K562 (cell line): ENCODE data around the gene RBP3.

Source experiments
- CHD2 ChIP-seq: IDR thresholded peaks from 2 replicates; pipeline ENCODE4 v1.6.1; 2011; ENCODE audit warnings: low read depth, low read length
- CTBP1 ChIP-seq: fragments of 450-650 bp; IDR thresholded peaks from 2 replicates; pipeline ENCODE4 v1.6.1; 2016; ENCODE audit warnings: borderline replicate concordance
- FOXM1 ChIP-seq, 2 experiments: fragments of 450-650 bp in 1 of 2; sonication (generic) in 1 of 2; formaldehyde crosslinking in 1 of 2; IDR thresholded peaks; 2 replicates each; pipeline versions ENCODE4 v1.6.1 to v1.9.0; 2017 to 2022; ENCODE audit warnings: low read depth in 2 of 2, mild to moderate bottlenecking in 2 of 2, missing genetic modification reagents in 1 of 2, moderate library complexity in 1 of 2
- KDM2B ChIP-seq: fragments of 250-450 bp; sonication (Bioruptor Pico); IDR thresholded peaks from 2 replicates; pipeline ENCODE4 v1.8.0; 2021; ENCODE audit warnings: mild to moderate bottlenecking, moderate library complexity
- NR2C2 ChIP-seq, 2 experiments: fragments of 200-800 bp in 1 of 2; sonication (Bioruptor generic) in 1 of 2; sonication (generic) in 1 of 2; formaldehyde crosslinking in 1 of 2; IDR thresholded peaks; 2 replicates each; pipeline versions ENCODE4 v1.6.1 to v1.8.0; 2016 to 2022; ENCODE audit warnings: mild to moderate bottlenecking in 1 of 2, missing compliant biosample characterization in 1 of 2, missing genetic modification characterization in 1 of 2, missing genetic modification reagents in 1 of 2
- POLR2A ChIP-seq: fragments of 450-650 bp; conservative IDR thresholded peaks from 2 replicates; pipeline ENCODE4 v1.6.1; 2016
- POLR2AphosphoS2 ChIP-seq: IDR thresholded peaks from 2 replicates; pipeline ENCODE4 v1.6.1; 2012; ENCODE audit warnings: low read length, improper control_type of control experiment
- RBBP5 ChIP-seq: fragments of 200-600 bp; sonication (generic); IDR thresholded peaks from 2 replicates; pipeline ENCODE4 v1.6.1; 2012; ENCODE audit warnings: borderline replicate concordance, mild to moderate bottlenecking, low read length, control low read depth, inconsistent platforms; ENCODE audit not compliant: insufficient read depth, poor library complexity, severe bottlenecking
- TF ChIP-seq, protein P1 (sequence below): sonication (generic); formaldehyde crosslinking; IDR thresholded peaks from 2 replicates; pipeline ENCODE4 v1.8.1; 2023; ENCODE audit warnings: missing genetic modification reagents, mild to moderate bottlenecking, borderline replicate concordance
- TF ChIP-seq, protein P2 (sequence below), 3 experiments: IDR thresholded peaks in 2 of 3; conservative IDR thresholded peaks in 1 of 3; 2 replicates each; pipeline ENCODE4 v1.5.1; 2011 to 2012; ENCODE audit warnings: low read length in 3 of 3, mild to moderate bottlenecking in 3 of 3, control low read depth in 2 of 3, improper control_type of control experiment in 1 of 3, inconsistent platforms in 1 of 3, low read depth in 1 of 3, mixed read lengths in 1 of 3, moderate library complexity in 1 of 3; ENCODE audit not compliant: insufficient read depth in 2 of 3

DNA sequence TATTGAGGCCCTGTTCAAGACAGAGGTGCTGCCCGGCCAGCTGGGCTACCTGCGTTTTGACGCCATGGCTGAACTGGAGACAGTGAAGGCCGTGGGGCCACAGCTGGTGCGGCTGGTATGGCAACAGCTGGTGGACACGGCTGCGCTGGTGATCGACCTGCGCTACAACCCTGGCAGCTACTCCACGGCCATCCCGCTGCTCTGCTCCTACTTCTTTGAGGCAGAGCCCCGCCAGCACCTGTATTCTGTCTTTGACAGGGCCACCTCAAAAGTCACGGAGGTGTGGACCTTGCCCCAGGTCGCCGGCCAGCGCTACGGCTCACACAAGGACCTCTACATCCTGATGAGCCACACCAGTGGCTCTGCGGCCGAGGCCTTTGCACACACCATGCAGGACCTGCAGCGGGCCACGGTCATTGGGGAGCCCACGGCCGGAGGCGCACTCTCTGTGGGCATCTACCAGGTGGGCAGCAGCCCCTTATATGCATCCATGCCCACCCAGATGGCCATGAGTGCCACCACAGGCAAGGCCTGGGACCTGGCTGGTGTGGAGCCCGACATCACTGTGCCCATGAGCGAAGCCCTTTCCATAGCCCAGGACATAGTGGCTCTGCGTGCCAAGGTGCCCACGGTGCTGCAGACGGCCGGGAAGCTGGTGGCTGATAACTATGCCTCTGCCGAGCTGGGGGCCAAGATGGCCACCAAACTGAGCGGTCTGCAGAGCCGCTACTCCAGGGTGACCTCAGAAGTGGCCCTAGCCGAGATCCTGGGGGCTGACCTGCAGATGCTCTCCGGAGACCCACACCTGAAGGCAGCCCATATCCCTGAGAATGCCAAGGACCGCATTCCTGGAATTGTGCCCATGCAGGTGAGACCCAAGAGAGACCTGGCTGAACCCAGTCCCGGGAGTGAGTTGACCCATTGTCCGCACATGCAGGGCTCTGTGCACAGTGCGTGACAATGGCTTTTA lies 2.8 kb downstream of the RBP3 start:
- TF ChIP-seq POLR2A (no peak), NR2C2 (CRISPR knock-in tag; IDR thresholded peaks at IDR 0.05) (no peak), NR2C2 (tag; IDR thresholded peaks at IDR 0.05) (no peak), POLR2AphosphoS2 (no peak), CHD2 (no peak), FOXM1 (IDR thresholded peaks at IDR 0.05; ENCODE audit: low read depth) (no peak), FOXM1 (CRISPR knock-in tag; IDR thresholded peaks at IDR 0.05; ENCODE audit: low read depth) (no peak), RBBP5 (no peak), KDM2B (CRISPR knock-in tag) (no peak), CTBP1 (no peak)
- TF ChIP-seq, protein P1, sequence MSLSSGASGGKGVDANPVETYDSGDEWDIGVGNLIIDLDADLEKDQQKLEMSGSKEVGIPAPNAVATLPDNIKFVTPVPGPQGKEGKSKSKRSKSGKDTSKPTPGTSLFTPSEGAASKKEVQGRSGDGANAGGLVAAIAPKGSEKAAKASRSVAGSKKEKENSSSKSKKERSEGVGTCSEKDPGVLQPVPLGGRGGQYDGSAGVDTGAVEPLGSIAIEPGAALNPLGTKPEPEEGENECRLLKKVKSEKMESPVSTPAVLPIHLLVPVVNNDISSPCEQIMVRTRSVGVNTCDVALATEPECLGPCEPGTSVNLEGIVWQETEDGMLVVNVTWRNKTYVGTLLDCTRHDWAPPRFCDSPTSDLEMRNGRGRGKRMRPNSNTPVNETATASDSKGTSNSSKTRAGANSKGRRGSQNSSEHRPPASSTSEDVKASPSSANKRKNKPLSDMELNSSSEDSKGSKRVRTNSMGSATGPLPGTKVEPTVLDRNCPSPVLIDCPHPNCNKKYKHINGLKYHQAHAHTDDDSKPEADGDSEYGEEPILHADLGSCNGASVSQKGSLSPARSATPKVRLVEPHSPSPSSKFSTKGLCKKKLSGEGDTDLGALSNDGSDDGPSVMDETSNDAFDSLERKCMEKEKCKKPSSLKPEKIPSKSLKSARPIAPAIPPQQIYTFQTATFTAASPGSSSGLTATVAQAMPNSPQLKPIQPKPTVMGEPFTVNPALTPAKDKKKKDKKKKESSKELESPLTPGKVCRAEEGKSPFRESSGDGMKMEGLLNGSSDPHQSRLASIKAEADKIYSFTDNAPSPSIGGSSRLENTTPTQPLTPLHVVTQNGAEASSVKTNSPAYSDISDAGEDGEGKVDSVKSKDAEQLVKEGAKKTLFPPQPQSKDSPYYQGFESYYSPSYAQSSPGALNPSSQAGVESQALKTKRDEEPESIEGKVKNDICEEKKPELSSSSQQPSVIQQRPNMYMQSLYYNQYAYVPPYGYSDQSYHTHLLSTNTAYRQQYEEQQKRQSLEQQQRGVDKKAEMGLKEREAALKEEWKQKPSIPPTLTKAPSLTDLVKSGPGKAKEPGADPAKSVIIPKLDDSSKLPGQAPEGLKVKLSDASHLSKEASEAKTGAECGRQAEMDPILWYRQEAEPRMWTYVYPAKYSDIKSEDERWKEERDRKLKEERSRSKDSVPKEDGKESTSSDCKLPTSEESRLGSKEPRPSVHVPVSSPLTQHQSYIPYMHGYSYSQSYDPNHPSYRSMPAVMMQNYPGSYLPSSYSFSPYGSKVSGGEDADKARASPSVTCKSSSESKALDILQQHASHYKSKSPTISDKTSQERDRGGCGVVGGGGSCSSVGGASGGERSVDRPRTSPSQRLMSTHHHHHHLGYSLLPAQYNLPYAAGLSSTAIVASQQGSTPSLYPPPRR, result no peak
- TF ChIP-seq, protein P2, sequence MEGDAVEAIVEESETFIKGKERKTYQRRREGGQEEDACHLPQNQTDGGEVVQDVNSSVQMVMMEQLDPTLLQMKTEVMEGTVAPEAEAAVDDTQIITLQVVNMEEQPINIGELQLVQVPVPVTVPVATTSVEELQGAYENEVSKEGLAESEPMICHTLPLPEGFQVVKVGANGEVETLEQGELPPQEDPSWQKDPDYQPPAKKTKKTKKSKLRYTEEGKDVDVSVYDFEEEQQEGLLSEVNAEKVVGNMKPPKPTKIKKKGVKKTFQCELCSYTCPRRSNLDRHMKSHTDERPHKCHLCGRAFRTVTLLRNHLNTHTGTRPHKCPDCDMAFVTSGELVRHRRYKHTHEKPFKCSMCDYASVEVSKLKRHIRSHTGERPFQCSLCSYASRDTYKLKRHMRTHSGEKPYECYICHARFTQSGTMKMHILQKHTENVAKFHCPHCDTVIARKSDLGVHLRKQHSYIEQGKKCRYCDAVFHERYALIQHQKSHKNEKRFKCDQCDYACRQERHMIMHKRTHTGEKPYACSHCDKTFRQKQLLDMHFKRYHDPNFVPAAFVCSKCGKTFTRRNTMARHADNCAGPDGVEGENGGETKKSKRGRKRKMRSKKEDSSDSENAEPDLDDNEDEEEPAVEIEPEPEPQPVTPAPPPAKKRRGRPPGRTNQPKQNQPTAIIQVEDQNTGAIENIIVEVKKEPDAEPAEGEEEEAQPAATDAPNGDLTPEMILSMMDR (IDR thresholded peaks at IDR 0.05 in 2 of 3, conservative IDR thresholded peaks at IDR 0.05 in 1 of 3; ENCODE audit: insufficient read depth in 2 of 3, low read depth in 1 of 3, low read length in 3 of 3), result no peak
